Measurements from ENCODE around the gene MED14.
"Not testable (repeated sequence)": the region's sequence is repeated elsewhere in the genome, so short reads cannot be mapped to it uniquely, and the experiment has no call there.

The MED14 gene

GRCh38 chrX:40735325-40736169 is at the start of gene MED14:
TSS of gene MED14 (minus strand) at chrX:40735542. CDS start at chrX:40735412, 130 bp downstream.
- DNase-seq (ENCODE audit: low read depth) = peak; percentile 51

- DNase-seq (ENCODE audit: low read depth) = no peak
Measured at GRCh38 chrX:40784516-40785151, 49.3 kb upstream of the MED14 start.

- DNase-seq (ENCODE audit: low read depth) = not testable (repeated sequence)
Measured at GRCh38 chrX:40782644-40783259, 47.4 kb upstream of the MED14 start.

- no peak for DNase-seq (ENCODE audit: low read depth)
Measured at GRCh38 chrX:40780951-40781350, 45.6 kb upstream of the MED14 start.

- DNase-seq (ENCODE audit: low read depth) = no peak
Measured at GRCh38 chrX:40780082-40780481, 44.7 kb upstream of the MED14 start.

- no peak for DNase-seq (ENCODE audit: low read depth)
Measured at GRCh38 chrX:40778861-40779575, 43.7 kb upstream of the MED14 start.

- DNase-seq (ENCODE audit: low read depth) = no peak
Measured at GRCh38 chrX:40773809-40774208, 38.5 kb upstream of the MED14 start.

- no peak for DNase-seq (ENCODE audit: low read depth)
Measured at GRCh38 chrX:40773188-40773587, 37.8 kb upstream of the MED14 start.

- peak; percentile 50 for DNase-seq (ENCODE audit: low read depth)
Measured at GRCh38 chrX:40772290-40772689, 36.9 kb upstream of the MED14 start.

GRCh38 chrX:40761762-40762161 is 26.4 kb upstream of the MED14 start:
- DNase-seq (ENCODE audit: low read depth) = no peak

GRCh38 chrX:40759374-40759773 is 24.0 kb upstream of the MED14 start:
- no peak for DNase-seq (ENCODE audit: low read depth)

- DNase-seq (ENCODE audit: low read depth) = no peak
Measured at GRCh38 chrX:40757058-40757457, 21.7 kb upstream of the MED14 start.

- DNase-seq (ENCODE audit: low read depth) = no peak
Measured at GRCh38 chrX:40755291-40756249, 20.2 kb upstream of the MED14 start.

GRCh38 chrX:40749681-40750494 is 14.5 kb upstream of the MED14 start:
- DNase-seq (ENCODE audit: low read depth) = no peak

GRCh38 chrX:40748977-40749376 is 13.6 kb upstream of the MED14 start:
- no peak for DNase-seq (ENCODE audit: low read depth)

- DNase-seq (ENCODE audit: low read depth) = no peak
Measured at GRCh38 chrX:40746521-40746920, 11.2 kb upstream of the MED14 start.

GRCh38 chrX:40736170-40736505 is 796 bp upstream of the MED14 start:
- no peak for DNase-seq (ENCODE audit: low read depth)

- DNase-seq (ENCODE audit: low read depth) = no peak
Measured at GRCh38 chrX:40734971-40735324, 394 bp downstream of the MED14 start.

- DNase-seq (ENCODE audit: low read depth) = no peak
Measured at GRCh38 chrX:40733706-40734105, 1.6 kb downstream of the MED14 start.

- DNase-seq (ENCODE audit: low read depth) = not testable (repeated sequence)
Measured at GRCh38 chrX:40732499-40732898, 2.8 kb downstream of the MED14 start.
